HEK293 (cell line): Measurements from ENCODE around the gene METAP1D.

Source experiments
- CTCF ChIA-PET: fragments of 350-600 bp; formaldehyde crosslinking; extraction: SDS; loops from one replicate; lab custom pipeline; 2021; ENCODE audit warnings: antibody characterized with exemption; lab: Yijun Ruan, JAX
- POLR2A ChIA-PET: fragments of 300-600 bp; formaldehyde crosslinking; extraction: SDS; loops from one replicate; lab custom pipeline; 2020; ENCODE audit warnings: antibody characterized with exemption, inconsistent platforms; lab: Yijun Ruan, JAX
- H3K27ac ChIP-seq: fragments of 200-500 bp; sonication (Bioruptor generic); 2 replicates; pipeline ENCODE4 v1.5.1; 2014; ENCODE audit warnings: low read depth, low read length, control low read depth, inconsistent platforms; ENCODE audit errors: extremely low read depth
- H3K36me3 ChIP-seq, 2 experiments: fragments of 200-500 bp in 1 of 2; sonication (Bioruptor generic) in 1 of 2; 1 replicate in 1 of 2; 2 replicates in 1 of 2; pipeline ENCODE4 v1.5.1; 2014 to 2017; ENCODE audit warnings: inconsistent platforms in 2 of 2, low read length in 2 of 2; ENCODE audit not compliant: control insufficient read depth in 2 of 2, insufficient read depth in 1 of 2
- H3K4me1 ChIP-seq: fragments of 200-500 bp; sonication (Bioruptor generic); 2 replicates; pipeline ENCODE4 v1.5.1; 2014; ENCODE audit warnings: mild to moderate bottlenecking, low read length, inconsistent platforms; ENCODE audit not compliant: control insufficient read depth, insufficient read depth
- H3K4me3 ChIP-seq: 2 replicates; pipeline ENCODE4 v1.5.1; 2011; ENCODE audit warnings: low read depth, mild to moderate bottlenecking, control low read depth, low read length, moderate library complexity
- H3K9me3 ChIP-seq: fragments of 200-500 bp; sonication (Bioruptor generic); 2 replicates; pipeline ENCODE4 v1.5.1; 2014; ENCODE audit warnings: low read depth, low read length, inconsistent platforms; ENCODE audit not compliant: control insufficient read depth, insufficient read depth
- GLIS1 ChIP-seq: fragments of 450-650 bp; formaldehyde crosslinking; IDR thresholded peaks from 2 replicates; pipeline ENCODE4 v1.5.1; 2016; ENCODE audit warnings: missing biosample characterization, missing genetic modification characterization
- GLIS2 ChIP-seq: fragments of 450-650 bp; formaldehyde crosslinking; IDR thresholded peaks from 2 replicates; pipeline ENCODE4 v1.5.1; 2016; ENCODE audit warnings: missing biosample characterization, missing genetic modification characterization
- PRDM2 ChIP-seq: fragments of 450-650 bp; formaldehyde crosslinking; IDR thresholded peaks from 2 replicates; pipeline ENCODE4 v1.5.1; 2016; ENCODE audit warnings: missing biosample characterization, missing genetic modification characterization, borderline replicate concordance
- ZBTB10 ChIP-seq: fragments of 450-650 bp; formaldehyde crosslinking; IDR thresholded peaks from 2 replicates; pipeline ENCODE4 v1.5.1; 2016; ENCODE audit warnings: missing biosample characterization, missing genetic modification characterization
- ZFP41 ChIP-seq: fragments of 450-650 bp; formaldehyde crosslinking; IDR thresholded peaks from 2 replicates; pipeline ENCODE4 v1.5.1; 2016; ENCODE audit warnings: missing biosample characterization, missing genetic modification characterization, borderline replicate concordance
- ZNF19 ChIP-seq: fragments of 450-650 bp; formaldehyde crosslinking; IDR thresholded peaks from 2 replicates; pipeline ENCODE4; 2016; ENCODE audit warnings: missing biosample characterization, missing genetic modification characterization, low read depth
- ZNF2 ChIP-seq: fragments of 450-650 bp; formaldehyde crosslinking; IDR thresholded peaks from 2 replicates; pipeline ENCODE4 v1.5.1; 2016; ENCODE audit warnings: missing biosample characterization, missing genetic modification characterization
- ZNF335 ChIP-seq: fragments of 450-650 bp; formaldehyde crosslinking; conservative IDR thresholded peaks from 2 replicates; pipeline ENCODE4 v1.5.1; 2016; ENCODE audit warnings: missing biosample characterization, missing genetic modification characterization
- ZNF354C ChIP-seq: fragments of 450-650 bp; formaldehyde crosslinking; IDR thresholded peaks from 2 replicates; pipeline ENCODE4 v1.5.1; 2016; ENCODE audit warnings: missing biosample characterization, missing genetic modification characterization, low read depth, borderline replicate concordance
- ZNF394 ChIP-seq: fragments of 450-650 bp; formaldehyde crosslinking; IDR thresholded peaks from 2 replicates; pipeline ENCODE4 v1.5.1; 2016; ENCODE audit warnings: missing biosample characterization, missing genetic modification characterization, mild to moderate bottlenecking, moderate library complexity, borderline replicate concordance
- ZNF423 ChIP-seq: fragments of 450-650 bp; formaldehyde crosslinking; IDR thresholded peaks from 2 replicates; pipeline ENCODE4 v1.5.1; 2016; ENCODE audit warnings: missing biosample characterization, missing genetic modification characterization
- ZNF518A ChIP-seq: fragments of 450-650 bp; formaldehyde crosslinking; conservative IDR thresholded peaks from 2 replicates; pipeline ENCODE4 v1.5.1; 2016; ENCODE audit warnings: low read depth, missing biosample characterization, missing genetic modification characterization
- ZNF629 ChIP-seq: fragments of 450-650 bp; formaldehyde crosslinking; IDR thresholded peaks from 2 replicates; pipeline ENCODE4 v1.5.1; 2017; ENCODE audit warnings: missing biosample characterization, missing genetic modification characterization
- ZNF707 ChIP-seq: fragments of 450-650 bp; formaldehyde crosslinking; IDR thresholded peaks from 2 replicates; pipeline ENCODE4 v1.5.1; 2016; ENCODE audit warnings: missing biosample characterization, missing genetic modification characterization
- ZSCAN23 ChIP-seq: fragments of 450-650 bp; formaldehyde crosslinking; IDR thresholded peaks from 2 replicates; pipeline ENCODE4 v1.5.1; 2016; ENCODE audit warnings: missing biosample characterization, missing genetic modification characterization

Gene METAP1D

GRCh38 chr2:172100080-172100934 lies 100.6 kb downstream of the METAP1D start (continued):
- TF ChIP-seq ZNF518A, result no peak
- TF ChIP-seq ZNF2 (tag by site-specific recombination), result no peak
- TF ChIP-seq ZNF629 (tag by site-specific recombination), result no peak
- no peak for TF ChIP-seq ZSCAN23 (tag by site-specific recombination)
- TF ChIP-seq GLIS2 (tag by site-specific recombination), result peak; percentile 79
- TF ChIP-seq ZNF423 (tag by site-specific recombination), result no peak

- peaks cover 19% of the 10 kb centered on the region for H3K4me1 ChIP-seq
- peaks cover 0 to 22% of the 10 kb centered on the region in 2 experiments; a peak in 1 of 3 replicates for H3K36me3 ChIP-seq
- CTCF ChIA-PET, result interaction anchor here (0.6 to 4.5 kb wide), 5 partner anchors 17 to 419 kb away, joined by 3 to 31 read pairs (median 3); no protein-coding TSS in a partner anchor
- H3K9me3 ChIP-seq, result no peaks in the 10 kb centered on the region
- H3K4me3 ChIP-seq, result peak overlapping the region; percentile 67
- POLR2A ChIA-PET, result interaction anchor here (0.9 to 8.7 kb wide), 14 partner anchors 11 to 291 kb away, joined by 3 to 82 read pairs (median 4); partner anchors contain the start of genes DLX1 and HAT1
- H3K27ac ChIP-seq, result peak overlapping the region; percentile 99
- TF ChIP-seq ZBTB10 (tag by site-specific recombination), result 0 out of 2 replicates have a peak, but pooled peaks have one; percentile 49
- peak; percentile 92 for TF ChIP-seq GLIS1 (tag by site-specific recombination)
- TF ChIP-seq ZNF394 (tag by site-specific recombination), result peak; percentile 50; the same call in 1 of the 2 replicates
- no peak for TF ChIP-seq ZFP41 (tag by site-specific recombination)
- no peak for TF ChIP-seq PRDM2 (tag by site-specific recombination)
- TF ChIP-seq ZNF19 (tag by site-specific recombination), result no peak
- TF ChIP-seq ZNF354C, result no peak
- TF ChIP-seq ZNF335 (tag by site-specific recombination), result no peak
- TF ChIP-seq ZNF707, result no peak
These were observed 101.4 kb downstream of the METAP1D start for GRCh38 chr2:172100935-172101820.
